ENCODE data around the gene FAIM2. TPM values are rescaled to one million over a fixed set of nuclear protein-coding genes. Genes with fewer than 3 reads are reported as not detected.

Gene FAIM2
- total and polyA plus RNA-seq, 9 of the 15 experiments (the other 6 are each of a cell fraction or from before 2014, with no cell fraction given) = 0.01 to 0.10 TPM; not detected in 7

DNA sequence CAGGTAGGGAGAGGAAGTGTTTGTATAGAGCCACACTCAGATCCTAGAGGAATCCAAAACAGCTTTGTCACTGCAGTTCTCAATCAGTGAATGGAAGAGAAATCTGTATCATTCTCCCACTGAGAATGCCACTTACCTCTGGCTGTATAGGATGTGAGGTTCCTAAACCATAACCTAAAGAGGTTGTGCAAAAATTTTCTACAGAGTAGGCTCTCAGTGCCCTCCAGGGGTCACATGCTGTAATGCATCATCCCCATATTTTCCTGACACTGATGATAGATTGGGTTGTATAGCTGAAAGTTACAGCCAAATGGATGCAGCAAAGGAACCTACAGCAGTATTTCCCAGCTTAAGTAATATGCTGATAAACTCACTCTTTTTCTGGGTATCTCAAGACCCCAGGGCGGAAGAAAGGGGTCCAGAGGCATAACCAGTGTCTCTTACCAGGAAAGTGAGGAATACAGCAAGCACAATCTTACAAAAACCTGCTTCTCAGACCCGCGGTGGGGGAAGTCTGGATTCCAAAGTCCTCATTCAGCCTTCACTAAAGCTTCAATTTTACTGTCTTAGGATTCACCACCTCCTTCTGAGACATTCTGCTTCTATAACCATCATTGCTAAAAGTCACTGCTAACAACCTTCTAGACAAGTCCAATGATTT lies 64.6 kb downstream of the FAIM2 start (continued):
- TF ChIP-seq, protein P1, sequence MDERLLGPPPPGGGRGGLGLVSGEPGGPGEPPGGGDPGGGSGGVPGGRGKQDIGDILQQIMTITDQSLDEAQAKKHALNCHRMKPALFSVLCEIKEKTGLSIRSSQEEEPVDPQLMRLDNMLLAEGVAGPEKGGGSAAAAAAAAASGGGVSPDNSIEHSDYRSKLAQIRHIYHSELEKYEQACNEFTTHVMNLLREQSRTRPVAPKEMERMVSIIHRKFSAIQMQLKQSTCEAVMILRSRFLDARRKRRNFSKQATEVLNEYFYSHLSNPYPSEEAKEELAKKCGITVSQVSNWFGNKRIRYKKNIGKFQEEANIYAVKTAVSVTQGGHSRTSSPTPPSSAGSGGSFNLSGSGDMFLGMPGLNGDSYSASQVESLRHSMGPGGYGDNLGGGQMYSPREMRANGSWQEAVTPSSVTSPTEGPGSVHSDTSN (CRISPR knock-in tag; IDR thresholded peaks at IDR 0.05; ENCODE audit: low read depth) = no peak
- TF ChIP-seq, protein P1 (tag; conservative IDR thresholded peaks at IDR 0.05; ENCODE audit: low read depth) = peak; percentile 89
- TF ChIP-seq SRSF9 (IDR thresholded peaks at IDR 0.05; ENCODE audit: borderline replicate concordance, low read depth, low read length) = no peak
- TF ChIP-seq ZKSCAN1 (IDR thresholded peaks at IDR 0.05; ENCODE audit: low read depth, low read length) = no peak
- TF ChIP-seq, protein P2, sequence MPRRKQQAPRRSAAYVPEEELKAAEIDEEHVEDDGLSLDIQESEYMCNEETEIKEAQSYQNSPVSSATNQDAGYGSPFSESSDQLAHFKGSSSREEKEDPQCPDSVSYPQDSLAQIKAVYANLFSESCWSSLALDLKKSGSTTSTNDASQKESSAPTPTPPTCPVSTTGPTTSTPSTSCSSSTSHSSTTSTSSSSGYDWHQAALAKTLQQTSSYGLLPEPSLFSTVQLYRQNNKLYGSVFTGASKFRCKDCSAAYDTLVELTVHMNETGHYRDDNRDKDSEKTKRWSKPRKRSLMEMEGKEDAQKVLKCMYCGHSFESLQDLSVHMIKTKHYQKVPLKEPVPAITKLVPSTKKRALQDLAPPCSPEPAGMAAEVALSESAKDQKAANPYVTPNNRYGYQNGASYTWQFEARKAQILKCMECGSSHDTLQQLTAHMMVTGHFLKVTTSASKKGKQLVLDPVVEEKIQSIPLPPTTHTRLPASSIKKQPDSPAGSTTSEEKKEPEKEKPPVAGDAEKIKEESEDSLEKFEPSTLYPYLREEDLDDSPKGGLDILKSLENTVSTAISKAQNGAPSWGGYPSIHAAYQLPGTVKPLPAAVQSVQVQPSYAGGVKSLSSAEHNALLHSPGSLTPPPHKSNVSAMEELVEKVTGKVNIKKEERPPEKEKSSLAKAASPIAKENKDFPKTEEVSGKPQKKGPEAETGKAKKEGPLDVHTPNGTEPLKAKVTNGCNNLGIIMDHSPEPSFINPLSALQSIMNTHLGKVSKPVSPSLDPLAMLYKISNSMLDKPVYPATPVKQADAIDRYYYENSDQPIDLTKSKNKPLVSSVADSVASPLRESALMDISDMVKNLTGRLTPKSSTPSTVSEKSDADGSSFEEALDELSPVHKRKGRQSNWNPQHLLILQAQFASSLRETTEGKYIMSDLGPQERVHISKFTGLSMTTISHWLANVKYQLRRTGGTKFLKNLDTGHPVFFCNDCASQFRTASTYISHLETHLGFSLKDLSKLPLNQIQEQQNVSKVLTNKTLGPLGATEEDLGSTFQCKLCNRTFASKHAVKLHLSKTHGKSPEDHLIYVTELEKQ (CRISPR knock-in tag; IDR thresholded peaks at IDR 0.05) = no peak
- TF ChIP-seq, protein P3, sequence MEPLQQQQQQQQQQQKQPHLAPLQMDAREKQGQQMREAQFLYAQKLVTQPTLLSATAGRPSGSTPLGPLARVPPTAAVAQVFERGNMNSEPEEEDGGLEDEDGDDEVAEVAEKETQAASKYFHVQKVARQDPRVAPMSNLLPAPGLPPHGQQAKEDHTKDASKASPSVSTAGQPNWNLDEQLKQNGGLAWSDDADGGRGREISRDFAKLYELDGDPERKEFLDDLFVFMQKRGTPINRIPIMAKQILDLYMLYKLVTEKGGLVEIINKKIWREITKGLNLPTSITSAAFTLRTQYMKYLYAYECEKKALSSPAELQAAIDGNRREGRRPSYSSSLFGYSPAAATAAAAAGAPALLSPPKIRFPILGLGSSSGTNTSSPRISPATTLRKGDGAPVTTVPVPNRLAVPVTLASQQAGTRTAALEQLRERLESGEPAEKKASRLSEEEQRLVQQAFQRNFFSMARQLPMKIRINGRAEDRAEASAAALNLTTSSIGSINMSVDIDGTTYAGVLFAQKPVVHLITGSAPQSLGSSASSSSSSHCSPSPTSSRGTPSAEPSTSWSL (CRISPR knock-in tag; IDR thresholded peaks at IDR 0.05; ENCODE audit: borderline replicate concordance) = no peak
- no peak for TF ChIP-seq ZNF134 (CRISPR knock-in tag; conservative IDR thresholded peaks at IDR 0.05)
- TF ChIP-seq POLR3A (IDR thresholded peaks at IDR 0.05; ENCODE audit: borderline replicate concordance, extremely low read depth, insufficient read depth, insufficient read length) = no peak
- no peak for TF ChIP-seq SMARCA4 (IDR thresholded peaks at IDR 0.05)
- no peak for TF ChIP-seq TAL1 (IDR thresholded peaks at IDR 0.05)
- no peak for TF ChIP-seq BHLHE40 (IDR thresholded peaks at IDR 0.05; ENCODE audit: low read length)
- TF ChIP-seq MAFG (tag; conservative IDR thresholded peaks at IDR 0.05) = no peak
- no peak for TF ChIP-seq KLF16 (IDR thresholded peaks at IDR 0.05)
- TF ChIP-seq ZZZ3 (IDR thresholded peaks at IDR 0.05) = no peak
- no peak for TF ChIP-seq PURB (CRISPR knock-in tag; IDR thresholded peaks at IDR 0.05; ENCODE audit: low read depth)
- no peak for TF ChIP-seq NFATC3 (IDR thresholded peaks at IDR 0.05)
- no peak for TF ChIP-seq ZNF347 (CRISPR knock-in tag; IDR thresholded peaks at IDR 0.05; ENCODE audit: low read depth)
- TF ChIP-seq BCL6 (CRISPR knock-in tag; IDR thresholded peaks at IDR 0.05) = no peak
- peak; percentile 88 to 90 for TF ChIP-seq RAD21 (CRISPR knock-in tag; conservative IDR thresholded peaks at IDR 0.05 in 1 of 2, IDR thresholded peaks at IDR 0.05 in 1 of 2)
- TF ChIP-seq RUNX1 (IDR thresholded peaks at IDR 0.05; ENCODE audit: low read depth) = no peak
- TF ChIP-seq PHTF2 (CRISPR knock-in tag; IDR thresholded peaks at IDR 0.05) = no peak
